Thyroid gland (tissue), 4 donors: ENCODE results near the gene FAIM2.

Source experiments
- CTCF ChIP-seq, 6 experiments: fragments of 200-600 bp in 3 of 6; fragments of 450-650 bp in 3 of 6; sonication (generic) in 3 of 6; IDR thresholded peaks; one replicate each; pipeline ENCODE4 v1.5.1; 2016 to 2019; ENCODE audit warnings: antibody characterized with exemption in 6 of 6, mild to moderate bottlenecking in 2 of 6, inconsistent platforms in 1 of 6, moderate library complexity in 1 of 6
- POLR2A ChIP-seq, 2 donors: fragments of 450-650 bp; IDR thresholded peaks; one replicate each; pipeline ENCODE4 v1.6.1; 2017; ENCODE audit warnings: antibody characterized with exemption in 2 of 2, mild to moderate bottlenecking in 2 of 2, moderate library complexity in 1 of 2

- TF ChIP-seq CTCF (IDR thresholded peaks at IDR 0.05), result no peak
- TF ChIP-seq POLR2A (IDR thresholded peaks at IDR 0.05), result no peak
These were observed 42.4 kb upstream of the FAIM2 start for GRCh38 chr12:49946086-49946485.
